AG09309 (cell line): ENCODE data around the gene PSMB10.

Experiments used
- DNase-seq: peaks from one replicate; pipeline ENCODE4 v3.0.0-alpha.2; 2010; ENCODE audit warnings: low read depth
- H3K4me3 ChIP-seq: 2 replicates; pipeline ENCODE4 v1.5.1; 2011; ENCODE audit warnings: mild to moderate bottlenecking, low read depth, low read length, moderate library complexity; ENCODE audit not compliant: control insufficient read depth
- CTCF ChIP-seq: IDR thresholded peaks from 2 replicates; pipeline ENCODE4 v1.5.1; 2011; ENCODE audit warnings: mild to moderate bottlenecking, low read depth, low read length, inconsistent platforms; ENCODE audit not compliant: insufficient read depth, control insufficient read depth; ENCODE audit errors: missing control alignments

PSMB10 gene

GRCh38 chr16:67930678-67931211 is 5.9 kb downstream of the PSMB10 start:
- no peak for DNase-seq
- no peak overlapping the region for H3K4me3 ChIP-seq
- no peak for TF ChIP-seq CTCF

GRCh38 chr16:67930191-67930590 is 6.5 kb downstream of the PSMB10 start:
- DNase-seq = no peak
- no peak for TF ChIP-seq CTCF
- no peak overlapping the region for H3K4me3 ChIP-seq

- no peak for DNase-seq
These were observed 7.9 kb downstream of the PSMB10 start for GRCh38 chr16:67928561-67929364.

GRCh38 chr16:67928147-67928546 is 8.5 kb downstream of the PSMB10 start:
- no peak overlapping the region for H3K4me3 ChIP-seq
- TF ChIP-seq CTCF = no peak
- no peak for DNase-seq

More at GRCh38 chr16:67928561-67929364, 7.9 kb downstream of the PSMB10 start:
- H3K4me3 ChIP-seq = no peak overlapping the region
- peak; percentile 95 for TF ChIP-seq CTCF

GRCh38 chr16:67927131-67927941 is 9.3 kb downstream of the PSMB10 start:
- no peak for TF ChIP-seq CTCF
- H3K4me3 ChIP-seq = no peak overlapping the region
- DNase-seq = no peak

- no peak overlapping the region for H3K4me3 ChIP-seq
- no peak for DNase-seq
- TF ChIP-seq CTCF = no peak
These were observed 10.4 kb downstream of the PSMB10 start for GRCh38 chr16:67926181-67926750.
